Measurements from ENCODE around the gene GZF1. TPM values are rescaled to one million over a fixed set of nuclear protein-coding genes. Genes with fewer than 3 reads are reported as not detected.

The GZF1 gene
- total RNA-seq, 1 donor from 2014 or later, result 16.6 TPM

GRCh38 chr20:23360531-23360930 is 1.5 kb upstream of the GZF1 start:
- FAIRE-seq, result no peak
- DNase-seq (ENCODE audit: low read depth), result no peak
- Histone ChIP-seq H3K27me3 (ENCODE audit: control insufficient read depth, insufficient read depth, low read length) (no peaks in the 10 kb centered on the region), H3K4me3 (ENCODE audit: low read depth, low read length) (no peak overlapping the region), H3K36me3 (ENCODE audit: control insufficient read depth, insufficient read depth, low read length) (peaks cover 4% of the 10 kb centered on the region)
- no peak for TF ChIP-seq CTCF (IDR thresholded peaks at IDR 0.05; ENCODE audit: insufficient read depth, low read length, severe bottlenecking)

GRCh38 chr20:23361119-23361475 is 885 bp upstream of the GZF1 start:
- peak overlapping the region; percentile 60 for H3K4me3 ChIP-seq (ENCODE audit: low read depth, low read length)
- no peak for TF ChIP-seq CTCF (IDR thresholded peaks at IDR 0.05; ENCODE audit: insufficient read depth, low read length, severe bottlenecking)
- peaks cover 6% of the 10 kb centered on the region for H3K36me3 ChIP-seq (ENCODE audit: control insufficient read depth, insufficient read depth, low read length)
- FAIRE-seq (no peak), DNase-seq (ENCODE audit: low read depth) (peak; percentile 55)
- H3K27me3 ChIP-seq (ENCODE audit: control insufficient read depth, insufficient read depth, low read length), result no peaks in the 10 kb centered on the region

- DNase-seq (ENCODE audit: low read depth), result no peak
- TF ChIP-seq CTCF (IDR thresholded peaks at IDR 0.05; ENCODE audit: insufficient read depth, low read length, severe bottlenecking), result no peak
- Histone ChIP-seq H3K4me3 (ENCODE audit: low read depth, low read length) (peak overlapping the region; percentile 80), H3K36me3 (ENCODE audit: control insufficient read depth, insufficient read depth, low read length) (peaks cover 6% of the 10 kb centered on the region), H3K27me3 (ENCODE audit: control insufficient read depth, insufficient read depth, low read length) (no peaks in the 10 kb centered on the region)
- FAIRE-seq, result no peak
Measured at GRCh38 chr20:23362392-23363256, 642 bp downstream of the GZF1 start.

GRCh38 chr20:23363257-23363649 is 1.3 kb downstream of the GZF1 start:
- DNase-seq (ENCODE audit: low read depth), result no peak
- no peaks in the 10 kb centered on the region for H3K27me3 ChIP-seq (ENCODE audit: control insufficient read depth, insufficient read depth, low read length)
- H3K36me3 ChIP-seq (ENCODE audit: control insufficient read depth, insufficient read depth, low read length), result peaks cover 6% of the 10 kb centered on the region
- H3K4me3 ChIP-seq (ENCODE audit: low read depth, low read length), result no peak overlapping the region
- peak; percentile 64 for FAIRE-seq
- no peak for TF ChIP-seq CTCF (IDR thresholded peaks at IDR 0.05; ENCODE audit: insufficient read depth, low read length, severe bottlenecking)

GRCh38 chr20:23365390-23366165 is 3.6 kb downstream of the GZF1 start:
- no peak for TF ChIP-seq CTCF (IDR thresholded peaks at IDR 0.05; ENCODE audit: insufficient read depth, low read length, severe bottlenecking)
- Histone ChIP-seq H3K36me3 (ENCODE audit: control insufficient read depth, insufficient read depth, low read length) (peaks cover 15% of the 10 kb centered on the region), H3K4me3 (ENCODE audit: low read depth, low read length) (no peak overlapping the region), H3K27me3 (ENCODE audit: control insufficient read depth, insufficient read depth, low read length) (no peaks in the 10 kb centered on the region)
- DNase-seq (ENCODE audit: low read depth), result no peak
- FAIRE-seq, result no peak
